NCI-H1436 treated with DMSO at 0.1 percent for 48 hours (cell line): ENCODE data around the gene SDE2.
"Not testable (repeated sequence)": the region's sequence is repeated elsewhere in the genome, so short reads cannot be mapped to it uniquely, and the experiment has no call there.

Source experiments
- DNase-seq: peaks from one replicate; lab custom pipeline; 2025; lab: John Stamatoyannopoulos, UW

Gene SDE2

DNA sequence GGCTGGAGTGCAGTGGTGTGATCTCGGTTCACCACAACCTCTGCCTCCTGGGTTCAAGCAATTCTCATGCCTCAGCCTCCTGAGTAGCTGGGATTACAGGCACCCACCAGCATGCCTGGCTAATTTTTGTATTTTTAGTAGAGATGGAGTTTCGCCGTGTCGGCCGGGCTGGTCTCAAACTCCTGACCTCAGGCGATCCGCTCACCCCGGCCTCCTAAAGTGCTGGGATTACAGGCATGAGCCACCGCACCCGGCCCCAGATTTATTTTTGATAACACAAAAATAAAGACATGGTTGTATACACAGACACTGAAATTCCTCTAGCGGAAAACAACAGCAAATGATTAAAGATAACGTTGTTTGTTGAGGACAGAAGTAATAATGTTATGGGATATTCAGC, 24.0 kb downstream of the SDE2 start:
- not testable (repeated sequence) for DNase-seq

DNA sequence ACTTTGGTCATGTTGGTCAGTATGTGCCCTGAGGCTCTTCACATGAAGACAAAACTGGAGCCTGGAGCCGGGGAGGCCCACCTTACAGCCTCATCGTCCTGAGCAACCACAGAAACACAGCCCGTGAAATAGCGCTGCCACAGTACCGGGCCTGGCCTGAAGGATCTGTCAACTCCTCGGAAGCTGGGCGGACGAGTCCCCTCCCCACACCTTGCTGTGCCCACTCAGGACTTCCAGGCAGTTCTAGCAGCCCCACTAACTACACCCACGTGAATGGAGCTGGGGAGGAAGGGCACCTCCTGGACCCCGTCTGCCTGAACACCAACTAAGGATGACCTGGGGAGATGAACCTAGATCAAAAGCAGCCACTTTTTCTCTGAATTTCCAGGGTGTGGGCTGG, 24.7 kb downstream of the SDE2 start:
- DNase-seq: no peak

DNA sequence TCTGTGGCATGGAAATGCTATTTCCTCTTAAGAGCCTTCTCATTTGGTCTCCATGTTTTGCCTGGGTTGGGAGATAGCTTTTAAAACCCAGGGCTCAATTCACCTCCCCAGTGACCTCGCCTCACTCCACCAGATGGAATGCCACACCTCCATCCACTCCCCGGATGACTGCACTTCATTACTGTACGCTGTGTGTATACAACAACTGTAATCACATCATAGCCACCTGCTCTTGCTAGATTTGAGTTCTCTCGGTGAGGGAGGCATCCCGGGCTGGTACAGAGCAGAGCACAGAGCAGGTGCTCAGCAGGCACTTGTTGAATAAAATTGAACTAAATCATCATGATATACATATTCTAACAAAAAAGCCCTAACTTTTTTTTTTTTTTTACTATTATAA, 26.0 kb downstream of the SDE2 start:
- DNase-seq: peak; percentile 91

DNA sequence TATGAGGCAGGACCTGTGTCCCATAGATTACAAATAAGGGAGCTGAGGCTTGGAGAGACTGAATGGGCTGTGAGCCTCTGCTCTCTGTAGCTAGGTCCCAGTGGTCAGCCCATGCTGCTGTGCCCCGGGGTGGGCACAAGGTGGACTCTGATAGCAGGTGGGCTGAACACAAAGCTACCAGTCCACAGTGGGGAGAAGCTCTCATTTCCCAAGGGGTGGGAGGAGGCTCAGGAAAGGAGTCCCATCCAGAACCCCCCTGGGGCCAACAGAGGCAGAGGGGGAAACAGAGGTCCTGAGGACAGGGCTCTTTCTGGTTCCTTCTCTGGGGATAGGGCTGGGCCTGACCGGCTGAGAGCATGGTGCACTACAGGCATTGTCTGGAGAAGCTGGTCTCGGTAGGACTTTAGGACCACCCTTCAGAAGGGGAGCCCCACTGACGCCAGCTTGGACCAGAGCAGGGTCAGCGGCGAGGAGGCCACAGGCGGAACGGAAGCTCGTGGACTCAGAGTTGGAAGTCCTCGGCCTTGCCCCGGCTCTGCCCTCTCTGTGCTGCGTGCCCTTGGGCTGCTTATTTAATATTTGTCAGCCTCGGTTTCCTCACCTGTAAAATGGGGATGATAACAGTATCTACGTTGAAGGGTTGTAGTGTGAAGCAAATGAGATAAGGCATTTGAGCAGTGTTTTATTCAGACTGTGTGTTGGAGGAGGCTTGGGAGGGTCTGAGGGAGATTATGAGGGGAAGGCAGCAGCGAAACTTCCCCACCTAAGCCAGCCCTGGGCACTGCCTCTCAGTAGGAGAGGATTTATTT, 26.6 kb downstream of the SDE2 start:
- no peak for DNase-seq

DNA sequence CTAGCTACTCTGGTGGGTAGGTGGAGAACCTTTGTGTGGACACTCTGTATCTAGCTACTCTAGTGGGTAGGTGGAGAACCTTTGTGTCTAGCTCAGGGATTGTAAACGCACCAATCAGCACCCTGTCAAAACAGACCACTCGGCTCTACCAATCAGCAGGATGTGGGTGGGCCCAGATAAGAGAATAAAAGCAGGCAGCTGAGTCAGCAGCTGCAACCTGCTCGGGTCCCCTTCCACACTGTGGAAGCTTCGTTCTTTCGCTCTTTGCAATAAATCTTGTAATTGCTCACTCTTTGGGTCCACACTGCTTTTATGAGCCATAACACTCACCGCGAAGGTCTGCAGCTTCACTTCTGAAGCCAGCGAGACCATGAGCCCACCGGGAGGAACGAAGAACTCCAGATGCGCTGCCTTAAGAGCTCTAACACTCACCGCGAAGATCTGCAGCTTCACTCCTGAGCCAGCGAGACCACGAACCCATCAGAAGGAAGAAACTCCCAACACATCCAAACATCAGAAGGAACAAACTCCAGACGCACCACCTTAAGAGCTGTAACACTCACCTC, 28.5 kb downstream of the SDE2 start:
- DNase-seq: not testable (repeated sequence)

DNA sequence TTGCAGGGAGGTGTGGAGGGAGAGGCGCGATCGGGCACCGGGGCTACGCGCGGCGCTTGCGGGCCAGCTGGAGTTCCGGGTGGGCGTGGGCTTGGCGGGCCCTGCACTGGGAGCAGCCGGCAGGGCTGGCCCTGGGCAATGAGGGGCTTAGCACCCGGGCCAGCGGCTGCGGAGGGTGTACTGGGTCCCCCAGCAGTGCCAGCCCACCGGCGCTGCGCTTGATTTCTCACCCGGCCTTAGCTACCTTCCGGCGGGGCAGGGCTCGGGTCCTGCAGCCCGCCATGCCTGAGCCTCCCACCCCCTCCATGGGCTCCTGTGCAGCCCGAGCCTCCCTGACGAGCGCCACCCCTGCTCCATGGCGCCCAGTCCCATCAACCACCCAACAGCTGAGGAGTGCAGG, 29.4 kb downstream of the SDE2 start:
- not testable (repeated sequence) for DNase-seq

DNA sequence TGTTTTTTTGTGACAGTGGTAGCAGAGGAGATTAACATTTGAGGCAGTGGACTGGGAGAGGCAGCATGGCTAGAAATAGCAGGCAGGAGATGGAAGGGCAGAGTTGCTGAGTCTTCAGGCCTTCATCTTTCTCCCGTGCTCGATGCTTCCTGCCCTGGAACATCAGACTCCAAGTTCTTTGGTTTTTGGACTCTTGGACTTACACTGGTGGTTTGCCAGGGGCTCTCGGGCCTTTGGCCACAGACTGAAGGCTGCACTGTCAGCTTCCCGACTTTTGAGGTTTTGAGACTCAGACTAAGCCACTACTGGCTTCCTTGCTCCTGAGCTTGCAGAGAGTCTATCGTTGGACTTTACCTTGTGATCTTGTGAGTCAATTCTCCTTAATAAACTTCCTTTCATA, 33.9 kb downstream of the SDE2 start:
- DNase-seq: no peak

DNA sequence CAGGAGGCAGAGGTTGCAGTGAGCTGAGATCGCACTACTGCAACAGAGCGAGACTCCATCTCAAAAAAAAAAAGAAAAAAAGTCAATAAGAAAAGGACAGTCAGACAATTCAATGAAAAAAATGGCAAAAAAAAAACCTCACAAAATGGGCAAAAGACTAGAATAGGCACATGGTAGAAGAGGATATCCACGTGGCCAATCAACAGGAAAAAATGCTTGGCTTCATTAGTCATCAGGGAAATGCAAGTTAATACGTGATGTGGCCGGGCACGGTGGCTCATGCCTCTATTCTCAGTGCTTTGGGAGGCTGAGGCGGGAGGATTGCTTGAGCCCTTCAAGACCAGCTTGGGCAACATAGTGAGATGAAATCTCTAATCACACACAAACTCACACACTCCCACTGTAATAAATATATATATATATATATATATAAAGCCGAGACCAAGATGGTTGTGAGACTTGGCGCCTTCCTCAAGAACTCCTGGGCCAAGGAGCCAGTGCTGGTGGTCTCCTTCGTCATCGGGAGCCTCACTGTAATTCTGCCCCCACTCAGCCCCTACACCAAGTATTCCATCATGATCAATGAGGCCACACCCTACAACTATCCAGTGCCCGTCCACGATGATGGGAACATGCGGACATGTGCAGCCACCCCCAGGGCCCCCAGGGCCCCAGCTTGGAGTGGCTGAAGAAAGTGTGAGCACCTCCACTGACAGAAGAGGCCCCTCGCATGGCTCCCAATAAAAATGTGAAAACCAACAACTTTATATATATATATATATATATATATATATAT, 35.2 kb downstream of the SDE2 start:
- no peak for DNase-seq

DNA sequence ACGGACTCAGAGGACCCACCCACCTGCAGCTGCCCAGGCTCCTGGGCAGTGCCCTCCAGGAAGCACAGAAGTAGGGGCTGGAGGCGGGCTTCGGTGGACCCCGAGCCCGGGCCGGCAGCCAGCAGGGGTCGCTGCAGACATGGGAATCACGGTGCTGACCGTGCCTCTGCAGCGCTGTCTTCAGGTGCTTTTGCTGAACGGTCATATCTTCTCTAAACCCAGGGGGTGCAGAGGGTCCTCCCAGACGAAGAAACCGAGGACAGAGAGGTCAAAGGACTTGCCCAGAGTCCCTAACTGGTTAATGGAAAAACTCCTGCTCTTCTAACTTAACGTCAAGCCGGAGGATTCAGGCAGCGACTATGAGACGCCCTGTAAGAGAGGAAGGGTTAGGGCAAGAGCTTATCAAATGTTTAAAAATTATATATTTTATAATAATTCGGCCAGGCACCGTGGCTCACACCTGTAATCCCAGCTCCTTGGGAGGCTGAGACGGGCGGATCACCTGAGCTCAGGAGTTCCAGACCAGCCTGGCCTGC, 36.6 kb downstream of the SDE2 start:
- DNase-seq: no peak

DNA sequence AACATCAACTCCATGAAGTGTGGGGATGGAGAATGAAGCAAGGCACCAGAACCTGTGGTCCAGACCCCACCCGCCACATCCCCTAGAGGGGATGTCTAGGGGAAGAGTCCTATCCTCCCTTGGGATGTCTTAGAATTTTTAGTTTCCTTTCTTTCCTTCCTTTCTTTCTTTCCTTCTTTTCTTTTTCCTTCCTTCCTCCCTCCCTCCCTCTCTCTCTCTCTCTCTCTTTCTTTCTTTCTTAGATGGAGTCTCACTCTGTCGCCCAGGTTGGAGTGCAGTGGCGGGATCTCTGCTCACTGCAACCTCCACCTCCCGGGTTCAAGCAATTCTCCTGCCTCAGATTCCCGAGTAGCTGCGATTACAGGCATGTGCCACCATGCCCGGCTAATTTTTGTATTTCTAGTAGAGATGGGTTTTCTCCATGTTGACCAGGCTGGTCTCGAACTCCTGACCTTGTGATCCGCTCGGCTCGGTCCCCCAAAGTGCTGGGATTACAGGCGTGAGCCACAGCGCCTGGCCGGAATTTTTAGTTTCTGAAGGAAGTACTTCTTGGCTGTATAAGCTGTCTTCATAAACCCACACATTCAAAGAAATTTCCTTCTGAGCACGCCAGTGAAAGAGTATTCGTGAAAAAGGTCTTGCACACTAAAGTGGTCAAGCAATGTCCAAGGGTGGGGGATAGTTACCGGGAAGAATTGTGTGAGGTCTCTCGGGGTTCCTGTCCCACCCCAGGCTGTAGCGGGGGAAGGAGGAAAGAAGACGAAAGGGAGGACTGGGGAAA, 37.3 kb downstream of the SDE2 start:
- no peak for DNase-seq

DNA sequence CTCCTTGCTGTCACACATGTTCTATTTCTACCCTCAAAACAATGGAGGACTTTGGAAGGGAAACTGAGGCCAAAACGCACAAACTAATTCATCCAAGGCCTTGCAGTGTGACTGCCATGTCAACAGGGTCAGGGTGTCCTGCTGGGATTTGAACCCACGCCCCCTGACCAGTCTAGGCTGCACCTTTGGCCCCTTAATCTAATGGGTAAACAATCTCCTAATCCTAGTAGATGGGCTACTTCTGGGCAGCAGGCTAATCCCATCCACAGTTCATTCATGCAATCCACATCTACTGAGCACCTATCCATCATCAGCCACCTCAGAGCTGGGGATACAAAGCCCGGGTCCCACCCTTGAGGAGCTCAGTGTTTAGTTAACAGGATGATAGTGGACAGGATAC, 41.1 kb downstream of the SDE2 start:
- DNase-seq: no peak

DNA sequence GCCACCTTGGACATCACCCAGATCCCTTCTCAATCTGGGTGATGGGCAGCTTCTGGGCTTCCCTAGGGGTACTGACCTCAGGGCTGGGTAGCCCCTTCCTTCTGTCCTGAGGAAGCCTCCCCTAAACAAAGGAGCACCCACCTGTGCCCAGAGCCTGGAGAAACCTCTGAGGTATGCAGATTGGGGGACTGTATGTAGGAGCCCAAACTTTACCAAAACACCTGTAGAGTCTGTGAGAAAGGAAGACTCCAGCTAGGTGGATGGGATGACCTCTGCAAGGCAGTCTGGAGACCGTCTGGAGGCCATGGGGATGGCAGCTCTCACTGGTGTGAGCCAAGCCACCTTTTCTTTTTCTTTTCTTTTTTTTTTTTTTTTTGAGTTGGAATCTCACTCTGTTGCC, 44.4 kb downstream of the SDE2 start:
- no peak for DNase-seq

DNA sequence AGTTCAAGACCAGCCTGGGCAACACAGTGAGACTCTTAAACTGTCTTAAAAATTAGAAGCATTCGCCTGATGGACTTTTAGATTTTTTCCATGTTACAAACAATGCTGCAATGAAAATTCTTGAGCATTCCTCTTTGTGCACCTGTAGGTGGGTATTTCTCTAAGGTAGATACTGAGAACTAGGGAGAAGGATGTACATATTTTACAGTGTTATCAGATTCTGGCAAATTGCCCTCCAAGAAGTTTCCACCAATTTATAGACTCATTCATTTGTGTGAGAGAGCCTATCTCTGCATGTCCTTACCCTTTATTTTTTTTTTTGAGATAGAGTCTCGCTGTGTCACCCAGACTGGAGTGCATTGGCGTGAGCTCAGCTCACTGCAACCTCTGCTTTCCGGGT, 45.8 kb downstream of the SDE2 start:
- no peak for DNase-seq

DNA sequence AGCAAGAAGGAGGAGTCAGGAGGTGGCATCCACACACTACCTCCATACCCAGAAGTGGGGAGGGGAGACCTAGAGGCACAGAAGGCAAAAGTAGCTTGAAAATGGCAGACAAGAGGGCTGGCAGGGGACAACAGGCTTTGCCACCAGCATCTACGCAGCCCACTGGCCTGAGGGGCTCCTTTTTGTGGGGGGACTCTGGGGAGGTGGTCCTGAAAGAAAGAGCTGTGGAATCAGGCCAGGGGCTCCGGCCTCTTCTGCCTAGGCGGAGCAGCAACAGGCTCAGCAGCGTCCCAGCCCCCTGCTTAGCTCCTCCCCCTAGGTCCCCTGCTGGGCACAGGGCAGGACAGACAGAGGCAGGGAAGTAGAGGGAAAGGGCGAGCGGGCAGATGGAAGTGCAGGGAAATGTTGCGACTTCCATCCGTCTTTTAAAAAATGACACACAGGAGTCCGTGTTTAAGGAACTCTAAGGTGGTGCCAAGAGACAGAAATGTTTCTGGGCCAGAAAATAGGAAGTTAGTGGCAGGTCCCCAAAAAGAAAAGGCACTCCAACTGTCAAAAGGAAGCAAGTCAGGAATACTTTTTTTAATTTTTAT, 48.1 kb downstream of the SDE2 start:
- no peak for DNase-seq

DNA sequence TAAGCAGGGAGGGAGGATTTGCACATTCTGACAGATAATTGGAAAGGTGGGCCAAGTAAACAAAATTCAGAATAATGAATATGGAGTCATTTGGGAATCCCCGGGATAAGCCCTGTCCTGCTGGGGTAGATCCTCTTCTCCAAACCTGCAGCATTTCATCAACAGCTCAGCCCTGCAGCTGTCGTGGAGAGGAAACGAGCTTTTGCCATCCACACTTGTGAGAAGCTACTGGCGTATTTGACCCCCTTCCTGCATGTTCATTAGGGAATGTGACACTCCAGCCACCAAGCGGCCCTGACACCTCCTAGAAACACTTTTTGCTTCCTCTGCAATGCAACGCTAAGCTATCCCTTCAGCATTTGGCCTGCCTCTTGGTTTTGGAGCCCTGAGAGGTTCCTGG, 50.1 kb downstream of the SDE2 start:
- DNase-seq: no peak

DNA sequence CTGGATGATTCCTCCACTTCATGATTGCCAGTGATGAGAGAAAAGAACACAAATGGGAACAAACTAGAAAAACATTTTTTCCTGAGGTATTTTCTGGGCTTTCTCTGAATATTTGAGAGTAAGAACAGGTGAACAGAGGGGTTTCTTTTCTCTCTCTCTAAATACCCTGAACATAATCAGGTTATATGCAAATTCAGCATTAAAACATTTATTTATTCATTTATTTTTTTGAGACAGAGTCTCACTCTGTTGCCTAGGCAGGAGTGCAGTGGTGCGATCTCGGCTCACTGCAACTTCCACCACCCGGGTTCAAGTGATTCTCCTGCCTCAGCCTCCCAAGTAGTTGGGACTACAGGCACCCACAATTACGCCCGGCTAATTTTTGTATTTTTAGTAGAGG, 52.3 kb downstream of the SDE2 start:
- DNase-seq: no peak

DNA sequence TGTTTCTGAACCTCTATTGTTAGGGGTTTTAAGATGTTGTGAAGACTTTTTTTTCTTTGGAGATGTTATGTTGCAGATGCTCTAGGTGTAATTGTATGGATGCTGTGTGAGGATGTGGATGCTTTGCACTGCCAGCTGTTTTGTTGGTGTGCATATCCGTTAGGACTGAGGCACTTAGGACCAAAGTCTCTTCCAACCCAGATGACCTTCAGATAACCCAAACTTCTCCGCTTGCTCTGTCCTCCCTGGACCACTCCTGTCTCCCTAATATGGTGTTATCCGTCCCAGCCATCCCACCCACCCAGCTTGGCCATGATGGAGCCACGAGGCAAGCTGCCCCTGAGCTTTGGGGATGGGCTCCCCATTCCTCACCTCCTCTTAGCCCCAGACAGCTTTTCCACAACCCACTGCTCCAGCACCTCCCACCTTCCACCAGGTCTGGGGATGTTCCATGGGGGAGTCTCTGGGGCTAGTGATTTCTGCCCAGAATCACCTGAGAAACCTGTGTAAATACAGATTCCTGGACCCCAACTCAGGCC, 53.0 kb downstream of the SDE2 start:
- no peak for DNase-seq

DNA sequence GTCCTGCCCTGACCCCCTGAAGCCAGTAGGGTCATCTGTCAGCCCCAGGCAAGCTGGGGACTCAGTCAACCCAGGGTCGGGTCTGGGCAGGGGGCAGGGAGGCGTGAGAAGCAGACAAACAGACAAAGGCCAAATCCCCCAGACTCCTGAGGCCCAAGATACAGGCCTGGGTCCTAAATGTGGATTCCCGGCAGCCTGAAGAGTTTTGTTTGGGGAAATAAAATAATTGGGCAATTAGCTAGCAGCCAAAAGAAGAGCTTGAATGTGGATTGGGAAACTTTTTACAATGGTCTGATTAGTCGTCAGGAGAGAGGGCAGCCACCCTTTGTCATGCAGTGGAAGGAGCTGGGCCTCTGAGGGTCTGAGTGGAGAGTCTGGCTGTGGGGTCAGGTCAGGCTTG, 53.6 kb downstream of the SDE2 start:
- DNase-seq: no peak

DNA sequence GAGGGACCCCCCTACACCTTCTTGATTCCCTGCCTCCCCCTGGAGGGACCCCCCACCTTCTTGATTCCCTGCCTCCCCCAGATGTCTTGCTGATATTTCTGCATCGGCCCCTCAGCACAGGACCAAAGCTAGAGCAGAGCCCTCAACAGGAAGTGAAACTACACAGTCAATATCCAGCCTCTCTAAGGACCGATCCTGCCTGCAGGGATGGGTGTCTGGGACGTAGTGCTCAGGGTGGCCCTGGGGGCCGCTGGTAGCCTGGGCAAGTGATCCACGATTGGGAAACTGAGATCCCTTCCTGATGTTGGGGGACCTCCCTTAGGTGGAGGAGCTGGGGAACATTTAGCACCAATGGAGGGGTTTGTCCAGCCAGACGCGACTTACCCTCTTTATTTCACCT, 54.2 kb downstream of the SDE2 start:
- DNase-seq: no peak

DNA sequence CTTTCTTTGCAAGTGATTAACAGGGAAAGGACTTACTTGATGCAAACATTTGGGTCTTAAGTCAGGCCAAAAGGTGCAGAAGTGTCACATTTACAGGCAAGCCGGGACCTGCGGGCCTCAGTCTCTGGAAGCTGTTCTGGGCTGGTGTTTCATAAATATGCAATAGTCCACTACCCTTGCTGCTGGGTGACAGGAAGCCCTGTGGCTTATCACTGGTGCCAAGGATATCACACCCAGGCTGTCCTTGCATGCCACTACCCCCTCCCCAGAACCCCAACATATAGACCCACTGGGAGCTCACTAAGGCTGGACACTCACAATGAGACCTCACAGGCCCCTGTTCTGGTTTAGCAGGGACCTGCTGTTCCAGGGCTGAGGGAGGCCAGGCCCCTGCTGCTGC, 54.8 kb downstream of the SDE2 start:
- DNase-seq: no peak

DNA sequence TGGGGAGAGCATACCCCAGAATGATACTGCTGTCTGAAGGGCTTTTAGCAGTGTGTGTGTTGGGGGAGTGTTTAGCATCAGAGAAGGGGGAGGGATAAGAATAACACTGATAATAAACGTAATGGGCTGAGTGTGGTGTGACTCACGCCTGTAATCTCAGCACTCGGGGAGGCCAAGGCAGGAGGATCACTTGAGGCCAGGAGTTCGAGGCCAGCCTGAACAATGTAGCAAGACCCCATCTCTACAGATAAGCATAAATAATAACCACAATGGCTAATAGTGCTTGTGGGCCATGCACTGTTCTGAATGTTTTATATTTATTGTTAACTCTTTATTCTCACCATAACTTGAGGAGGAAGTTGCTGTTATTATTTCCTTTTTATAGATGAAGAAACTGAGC, 55.6 kb downstream of the SDE2 start:
- no peak for DNase-seq

DNA sequence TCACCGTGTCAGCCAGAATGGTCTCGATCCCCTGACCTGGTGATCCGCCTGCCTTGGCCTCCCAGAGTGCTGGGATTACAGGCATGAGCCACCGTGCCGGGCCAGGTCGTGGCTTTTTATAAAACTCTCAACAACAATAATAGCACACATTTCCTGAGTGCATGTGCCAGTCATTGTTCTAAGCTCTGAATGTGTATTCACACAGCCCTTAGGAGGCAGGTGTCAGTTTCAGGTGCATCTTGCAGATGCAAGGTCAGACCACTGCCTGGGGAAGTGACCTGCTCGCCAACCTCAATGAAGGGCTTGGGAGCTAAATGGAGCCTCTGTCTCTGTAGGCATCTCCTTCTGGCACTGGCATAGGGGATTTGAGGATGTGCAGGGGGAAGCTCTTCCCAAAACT, 56.6 kb downstream of the SDE2 start:
- DNase-seq: no peak
